Endothelial cell of umbilical vein (primary cell): ENCODE measurements around the gene SHISA8. TPM values are rescaled to one million over a fixed set of nuclear protein-coding genes. Genes with fewer than 3 reads are reported as not detected.

Experiments
- BruUV-seq: library from RNA; stranded (reverse); fragments of 400-500 nt; replicated peaks from 2 replicates; lab custom pipeline; 2021; lab: Mats Ljungman, UMichigan
- CTCF ChIA-PET: fragments of 300-600, 350-600 bp; sonication (Branson Sonifier 250); formaldehyde crosslinking; loops from one replicate; lab custom pipeline; 2021; ENCODE audit warnings: antibody characterized with exemption, inconsistent platforms; lab: Charles Lee
- POLR2A ChIA-PET: fragments of 300-600, 350-600 bp; sonication (Branson Sonifier 250); formaldehyde crosslinking; loops from one replicate; lab custom pipeline; 2021; ENCODE audit warnings: antibody characterized with exemption, inconsistent platforms; lab: Charles Lee
- DNase-seq: peaks from one replicate; pipeline ENCODE4 v3.0.0-alpha.2; 2011; ENCODE audit warnings: low read depth, low spot score
- FAIRE-seq: peaks from 2 replicates; lab custom pipeline; 2011; peaks lifted over from hg19 to GRCh38; lab: Jason Lieb, UNC
- H2AFZ ChIP-seq: 2 replicates; pipeline ENCODE4 v1.6.0; 2012; ENCODE audit warnings: low read depth, low read length, control low read depth, inconsistent platforms
- H3K27ac ChIP-seq: 2 replicates; pipeline ENCODE4 v1.5.1; 2011; ENCODE audit warnings: low read depth, mild to moderate bottlenecking, control low read depth, low read length, moderate library complexity; ENCODE audit not compliant: insufficient read depth
- H3K27me3 ChIP-seq, 2 experiments: 2 replicates each; pipeline versions ENCODE4 v1.6.0 to v1.6.1; 2011; ENCODE audit warnings: low read length in 2 of 2, mixed read lengths in 1 of 2; ENCODE audit not compliant: control insufficient read depth in 2 of 2, insufficient read depth in 2 of 2
- H3K36me3 ChIP-seq, 2 experiments: 2 replicates in 1 of 2; 3 replicates in 1 of 2; pipeline ENCODE4 v1.5.1; 2011; ENCODE audit warnings: low read length in 2 of 2, mild to moderate bottlenecking in 1 of 2, moderate library complexity in 1 of 2; ENCODE audit not compliant: control insufficient read depth in 2 of 2, insufficient read depth in 2 of 2; ENCODE audit errors: extremely low read depth in 1 of 2
- H3K4me1 ChIP-seq: 3 replicates; pipeline ENCODE4 v1.5.1; 2011; ENCODE audit warnings: mild to moderate bottlenecking, low read length; ENCODE audit not compliant: control insufficient read depth, insufficient read depth; ENCODE audit errors: extremely low read depth
- H3K4me2 ChIP-seq: 2 replicates; pipeline ENCODE4 v1.6.1; 2011; ENCODE audit warnings: low read length, control low read depth, mixed read lengths; ENCODE audit not compliant: insufficient read depth
- H3K4me3 ChIP-seq, 3 experiments: fragments of 200-600 bp in 1 of 3; sonication (generic), shearing (Covaris generic) in 1 of 3; replicated peaks in 1 of 3; 2 replicates each; pipeline ENCODE4 v1.5.1; 2011 to 2016; ENCODE audit warnings: control low read depth in 3 of 3, low read length in 3 of 3, mild to moderate bottlenecking in 2 of 3, inconsistent platforms in 1 of 3, low read depth in 1 of 3, moderate library complexity in 1 of 3; ENCODE audit not compliant: insufficient read depth in 1 of 3
- H3K79me2 ChIP-seq: 2 replicates; pipeline ENCODE4 v1.6.0; 2012; ENCODE audit warnings: low read length, inconsistent platforms; ENCODE audit not compliant: control insufficient read depth, insufficient read depth
- H3K9ac ChIP-seq: replicated peaks from 2 replicates; pipeline ENCODE3; 2011; ENCODE audit warnings: low read length, control low read depth; ENCODE audit not compliant: insufficient read depth; ENCODE audit errors: extremely low read depth
- H3K9me1 ChIP-seq: replicated peaks from 3 replicates; pipeline ENCODE4 v1.6.0; 2011; ENCODE audit warnings: mild to moderate bottlenecking, low read length; ENCODE audit not compliant: control insufficient read depth, insufficient read depth; ENCODE audit errors: extremely low read depth
- H3K9me3 ChIP-seq: replicated peaks from 2 replicates; pipeline ENCODE4 v1.5.1; 2012; ENCODE audit warnings: low read length, inconsistent platforms; ENCODE audit not compliant: control insufficient read depth, insufficient read depth
- H4K20me1 ChIP-seq: replicated peaks from 2 replicates; pipeline ENCODE3; 2011; ENCODE audit warnings: mild to moderate bottlenecking, low read length; ENCODE audit not compliant: control insufficient read depth, insufficient read depth; ENCODE audit errors: extremely low read depth
- CTCF ChIP-seq, 2 donors: IDR thresholded peaks; 1 replicate in 1 of 2; 2 replicates in 1 of 2; pipeline ENCODE4 v1.5.1; 2011; ENCODE audit warnings: low read length in 2 of 2, mild to moderate bottlenecking in 2 of 2, moderate library complexity in 2 of 2, control low read depth in 1 of 2, inconsistent platforms in 1 of 2, low read depth in 1 of 2; ENCODE audit not compliant: insufficient read depth in 1 of 2; ENCODE audit errors: extremely low read depth in 1 of 2
- EZH2 ChIP-seq: IDR thresholded peaks from 2 replicates; pipeline ENCODE4 v1.6.1; 2012; ENCODE audit warnings: borderline replicate concordance, low read depth, mild to moderate bottlenecking, moderate library complexity, low read length, inconsistent platforms; ENCODE audit not compliant: severe bottlenecking
- FOS ChIP-seq: IDR thresholded peaks from 2 replicates; pipeline ENCODE4 v1.6.1; 2011; ENCODE audit warnings: mild to moderate bottlenecking, low read length, moderate library complexity, borderline replicate concordance; ENCODE audit not compliant: insufficient read depth
- GATA2 ChIP-seq: IDR thresholded peaks from 2 replicates; pipeline ENCODE4 v1.7.0; 2011; ENCODE audit warnings: low read depth, mild to moderate bottlenecking, moderate library complexity, mixed read lengths, low read length; ENCODE audit not compliant: insufficient read length, insufficient read depth
- JUN ChIP-seq: IDR thresholded peaks from 2 replicates; pipeline ENCODE4 v1.6.1; 2011; ENCODE audit warnings: borderline replicate concordance, low read depth; ENCODE audit not compliant: insufficient read length, insufficient read depth
- MAX ChIP-seq: IDR thresholded peaks from 2 replicates; pipeline ENCODE4 v1.6.1; 2011; ENCODE audit not compliant: insufficient read depth, insufficient read length
- MYC ChIP-seq: IDR thresholded peaks from one replicate; pipeline ENCODE4 v1.6.1; 2011; ENCODE audit warnings: mild to moderate bottlenecking, low read depth, low read length
- POLR2A ChIP-seq: IDR thresholded peaks from 2 replicates; pipeline ENCODE4 v1.6.1; 2012; ENCODE audit warnings: low read depth, mild to moderate bottlenecking, control low read depth, low read length
- POLR2AphosphoS5 ChIP-seq: IDR thresholded peaks from 2 replicates; pipeline ENCODE4 v1.6.1; 2012; ENCODE audit warnings: low read depth, mild to moderate bottlenecking, control low read depth, low read length, moderate library complexity; ENCODE audit not compliant: insufficient read depth
- dilution Hi-C: fragments of 300-500 bp; cut with MboI; formaldehyde crosslinking; loops from one replicate; pipeline ENCODE4 v1.15.0; 2019; ENCODE audit warnings: low sequenced_read_pairs; ENCODE audit not compliant: extremely low pct_ligation_motif_present
- intact Hi-C: fragments of 100-400 bp; cut with micrococcal nuclease; formaldehyde crosslinking; loops from one replicate; pipeline ENCODE4 v1.10.0; 2022
- polyA plus RNA-seq, 4 experiments: library from polyadenylated mRNA; depleted of rRNA in 3 of 4; stranded (reverse) in 3 of 4; unstranded in 1 of 4; fragments of >200 nt; gene quantifications; 2 replicates each; pipeline versions ENCODE4 v1.2.1 to v1.2.3, GENCODE V29; 2011 to 2012; ENCODE audit warnings: missing spikeins in 1 of 4
- total RNA-seq: library from RNA; stranded (reverse); gene quantifications from 2 replicates; pipeline ENCODE4 v1.2.3, GENCODE V29; 2021

Gene SHISA8
- total and polyA plus RNA-seq, 2 donors (not counting 3 experiments of a cell fraction or from before 2014, with no cell fraction given): not detected

DNA sequence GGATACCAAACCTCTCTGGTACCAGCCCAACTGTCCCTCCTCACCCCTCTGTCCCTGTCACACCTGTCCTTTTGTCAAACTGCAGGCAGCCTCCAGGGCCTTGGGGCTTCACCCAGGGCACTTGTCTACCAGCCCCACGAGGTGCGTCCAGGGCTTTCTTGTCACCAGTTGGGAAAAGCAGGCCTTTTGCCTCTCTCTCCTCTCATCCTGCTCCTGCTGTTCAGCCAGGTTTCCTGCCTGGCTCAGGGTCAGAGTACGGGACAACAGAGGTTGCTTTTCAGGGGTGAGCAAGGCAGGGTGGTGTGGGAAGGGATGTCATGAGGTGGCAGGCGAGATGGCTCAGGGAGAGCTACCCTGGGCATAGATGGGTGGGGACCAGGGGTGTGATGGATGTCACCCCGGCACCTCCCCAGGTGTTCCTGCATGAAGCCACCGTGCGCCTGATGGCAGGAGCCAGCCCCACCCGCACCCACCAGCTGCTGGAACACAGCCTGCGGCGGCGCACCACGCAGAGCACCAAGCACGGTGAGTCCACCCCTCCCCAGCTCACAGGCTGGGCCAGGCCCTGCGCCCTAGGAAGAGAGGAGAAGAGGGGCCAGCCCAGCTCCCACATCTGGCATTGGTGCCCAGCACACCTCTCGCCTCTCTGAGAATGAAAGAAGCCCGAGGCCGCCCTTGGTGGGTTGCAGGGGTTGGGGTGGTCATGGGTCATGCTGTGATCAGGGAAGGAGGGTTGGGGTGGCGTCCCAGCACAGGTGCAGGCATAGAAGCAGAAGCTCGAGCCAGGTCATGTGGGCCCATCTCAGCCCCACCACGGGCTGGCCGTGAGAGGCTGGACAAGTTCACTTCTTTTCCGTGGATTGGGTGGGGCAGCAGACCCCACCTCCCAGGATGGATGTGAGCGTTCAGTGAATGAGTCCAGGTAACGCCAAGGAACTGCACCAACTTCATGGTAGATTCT is 10.1 kb downstream of the SHISA8 start:
- intact Hi-C loops: no loop called here
- POLR2A ChIA-PET: no interaction called here
- no peak for FAIRE-seq
- dilution Hi-C loops: no loop called here
- Histone ChIP-seq H3K4me1 (no peaks in the 10 kb centered on the region), H3K27me3 (peaks cover 0 to 4% of the 10 kb centered on the region in 2 experiments), H3K27ac (no peak overlapping the region), H4K20me1 (no peaks in the 10 kb centered on the region), H3K4me3 (no peak overlapping the region), H3K9me1 (no peaks in the 10 kb centered on the region), H3K79me2 (no peaks in the 10 kb centered on the region), H3K4me2 (no peak overlapping the region), H2AFZ (no peak overlapping the region), H3K9me3 (no peaks in the 10 kb centered on the region), H3K36me3 (peaks cover 13 to 37% of the 10 kb centered on the region in 2 experiments), H3K9ac (no peak overlapping the region)
- no TSS peak for BruUV-seq
- CTCF ChIA-PET: no interaction called here
- TF ChIP-seq CTCF (IDR thresholded peaks at IDR 0.05; ENCODE audit: extremely low read depth in 1 of 2, insufficient read depth in 1 of 2, low read depth in 1 of 2, low read length in 2 of 2) (no peak), POLR2AphosphoS5 (no peak), POLR2A (no peak), MAX (no peak), MYC (no peak), EZH2 (no peak), GATA2 (no peak), JUN (no peak), FOS (no peak)
- no peak for DNase-seq
